ENCODE data around the gene PRKAR1B. TPM values are rescaled to one million over a fixed set of nuclear protein-coding genes. Genes with fewer than 3 reads are reported as not detected.

Gene PRKAR1B
- total RNA-seq, 1 donor from 2014 or later = 16.5 TPM

- intact Hi-C loops (cut with micrococcal nuclease) = no loop called here
- ATAC-seq = peak; percentile 37
- no peak for DNase-seq
Measured at GRCh38 chr7:574661-575395, 152.3 kb downstream of the PRKAR1B start.

DNA sequence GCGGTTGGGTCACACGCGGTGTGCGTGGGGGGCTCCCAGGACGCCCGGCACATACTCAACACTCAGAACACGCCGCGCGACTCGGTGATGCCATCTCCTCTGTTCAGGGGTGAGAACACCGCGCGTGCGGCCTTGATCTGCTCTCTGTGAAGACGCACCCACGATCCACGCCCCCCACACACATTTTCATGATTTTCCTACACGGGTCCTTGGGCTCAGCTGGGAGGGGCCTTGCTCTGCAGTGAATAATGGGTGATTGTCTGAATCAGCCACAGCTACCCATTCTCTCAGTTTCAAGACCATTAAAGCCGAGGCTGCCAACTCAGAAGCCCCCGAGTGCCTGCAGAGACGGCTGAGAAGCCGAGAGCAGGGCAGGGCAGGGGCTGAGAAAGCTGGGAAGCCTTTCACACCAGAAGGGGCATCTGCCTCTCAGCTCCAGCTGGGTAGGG lies 153.1 kb downstream of the PRKAR1B start:
- DNase-seq (no peak), ATAC-seq (no peak)
- intact Hi-C loops (cut with micrococcal nuclease) = no loop called here

- ATAC-seq = no peak
- DNase-seq = no peak
Measured at GRCh38 chr7:573269-573932, 153.7 kb downstream of the PRKAR1B start.

DNA sequence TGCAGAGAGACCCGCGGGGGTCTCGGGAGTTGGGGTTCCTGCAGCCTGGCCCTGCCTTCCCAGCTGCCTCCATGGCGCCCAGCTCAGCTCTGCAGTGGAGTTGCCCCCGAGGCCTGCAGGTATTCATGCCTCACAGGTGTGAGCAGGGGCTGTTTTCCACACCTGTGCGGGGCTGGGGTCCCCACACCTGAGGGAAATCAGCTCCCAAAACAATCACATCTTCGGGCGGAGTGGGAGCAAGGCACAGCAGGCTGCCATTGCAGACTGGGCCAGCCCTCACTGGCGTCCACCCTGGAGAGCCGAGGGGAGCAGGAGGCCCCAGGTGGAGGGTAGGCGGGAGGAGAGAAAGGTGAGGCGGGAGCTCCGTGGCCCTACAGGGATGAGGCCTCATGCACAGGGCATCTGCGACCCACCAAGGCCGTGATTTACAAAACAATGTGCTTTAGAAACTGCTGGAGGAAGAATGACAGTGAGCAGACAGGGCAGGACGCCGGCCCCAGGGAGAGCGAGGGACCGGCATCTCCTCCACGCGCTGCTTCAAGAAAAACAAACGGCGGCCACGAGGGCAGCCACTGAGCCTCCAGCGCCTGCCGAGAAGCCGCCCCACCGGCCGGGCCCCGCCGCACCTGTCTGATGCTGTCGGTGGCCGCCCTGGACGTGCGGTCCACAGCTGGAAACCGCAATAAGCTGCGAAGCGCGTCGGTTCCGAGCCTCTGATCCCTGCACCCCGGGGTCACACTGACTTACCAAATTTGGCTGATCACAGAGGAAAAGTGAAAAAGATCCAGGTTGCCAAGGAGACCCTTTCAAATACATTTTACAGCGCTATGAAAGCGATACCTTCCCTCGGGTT lies 154.4 kb downstream of the PRKAR1B start:
- DNase-seq (no peak), ATAC-seq (no peak)
- intact Hi-C loops (cut with micrococcal nuclease) = no loop called here

More at GRCh38 chr7:573269-573932, 153.7 kb downstream of the PRKAR1B start:
- intact Hi-C loops (cut with micrococcal nuclease) = no loop called here

DNA sequence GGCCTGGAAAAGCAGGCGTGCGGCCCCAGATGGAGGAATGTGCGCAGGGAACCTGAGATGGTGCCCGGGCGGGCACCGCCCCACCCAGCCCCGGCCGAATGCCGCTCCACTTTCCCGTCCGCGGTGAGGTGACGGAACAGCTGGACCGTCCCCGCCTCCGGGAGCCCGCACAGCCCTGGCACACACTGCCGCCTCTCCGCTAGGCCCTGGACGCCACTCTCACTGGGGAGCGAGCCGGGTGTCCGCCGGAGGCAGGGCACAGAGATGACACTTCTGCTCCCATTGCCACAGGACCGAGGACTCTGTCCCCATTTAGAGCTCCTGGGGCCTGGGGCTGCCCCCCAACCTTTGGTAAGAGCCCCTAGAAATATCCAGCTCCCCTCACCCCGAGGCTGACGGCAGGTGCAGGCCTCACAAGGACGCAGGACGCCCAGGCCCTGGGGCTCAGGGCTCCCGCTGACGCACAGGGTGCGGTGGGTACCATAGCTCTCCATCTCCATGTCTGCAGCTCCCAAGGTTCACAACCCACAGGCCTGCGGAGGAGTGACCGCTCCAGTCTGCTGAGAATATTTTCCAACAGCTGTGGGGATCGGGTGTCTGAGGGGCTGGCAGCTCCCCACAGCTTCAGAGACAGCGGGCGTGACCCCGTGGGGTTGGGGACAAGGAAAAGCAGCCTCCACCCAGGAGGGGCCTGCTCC lies 155.2 kb downstream of the PRKAR1B start:
- intact Hi-C loops (cut with micrococcal nuclease) = no loop called here
- ATAC-seq = no peak
- DNase-seq = no peak

DNA sequence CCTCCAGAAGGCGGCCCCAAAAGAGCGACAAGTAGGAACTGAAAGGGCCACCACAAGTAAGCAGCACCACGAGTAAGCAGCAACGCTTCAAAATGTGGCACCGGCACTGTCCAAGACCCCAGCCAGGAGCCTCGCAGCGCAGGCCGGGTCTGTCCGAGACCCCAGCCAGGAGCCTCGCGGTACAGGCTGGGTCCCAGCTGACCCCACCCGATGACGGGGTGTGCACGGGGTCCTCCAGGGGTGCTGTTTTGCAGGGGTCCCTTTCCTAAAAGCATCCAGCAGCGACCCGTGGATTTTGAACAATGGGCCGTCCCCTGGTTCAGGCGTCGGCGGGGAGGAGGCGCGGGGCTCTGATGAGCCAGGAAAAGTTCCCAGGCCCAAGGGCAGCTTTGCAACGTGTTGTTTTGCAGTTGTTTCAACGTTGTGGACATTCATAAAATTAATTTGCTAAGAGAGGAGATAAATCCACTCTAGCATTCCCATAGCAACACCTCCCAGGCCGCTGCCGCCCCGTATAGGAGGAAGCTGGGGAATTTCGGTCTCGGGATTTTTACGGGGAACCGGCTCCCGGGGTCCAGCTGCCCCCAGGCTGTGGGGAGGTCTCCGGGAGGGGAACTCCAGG lies 155.9 kb downstream of the PRKAR1B start:
- DNase-seq = no peak
- intact Hi-C loops (cut with micrococcal nuclease) = no loop called here
- no peak for ATAC-seq

GRCh38 chr7:570801-571070 lies 156.3 kb downstream of the PRKAR1B start:
- intact Hi-C loops (cut with micrococcal nuclease) = no loop called here
- no peak for ATAC-seq
- DNase-seq = no peak

- intact Hi-C loops (cut with micrococcal nuclease) = no loop called here
- DNase-seq = no peak
Measured at GRCh38 chr7:569996-570800, 156.9 kb downstream of the PRKAR1B start.

GRCh38 chr7:569071-569855 lies 157.8 kb downstream of the PRKAR1B start:
- ATAC-seq = no peak
- DNase-seq = no peak
- intact Hi-C loops (cut with micrococcal nuclease) = no loop called here

More at GRCh38 chr7:569996-570800, 156.9 kb downstream of the PRKAR1B start:
- ATAC-seq = no peak

DNA sequence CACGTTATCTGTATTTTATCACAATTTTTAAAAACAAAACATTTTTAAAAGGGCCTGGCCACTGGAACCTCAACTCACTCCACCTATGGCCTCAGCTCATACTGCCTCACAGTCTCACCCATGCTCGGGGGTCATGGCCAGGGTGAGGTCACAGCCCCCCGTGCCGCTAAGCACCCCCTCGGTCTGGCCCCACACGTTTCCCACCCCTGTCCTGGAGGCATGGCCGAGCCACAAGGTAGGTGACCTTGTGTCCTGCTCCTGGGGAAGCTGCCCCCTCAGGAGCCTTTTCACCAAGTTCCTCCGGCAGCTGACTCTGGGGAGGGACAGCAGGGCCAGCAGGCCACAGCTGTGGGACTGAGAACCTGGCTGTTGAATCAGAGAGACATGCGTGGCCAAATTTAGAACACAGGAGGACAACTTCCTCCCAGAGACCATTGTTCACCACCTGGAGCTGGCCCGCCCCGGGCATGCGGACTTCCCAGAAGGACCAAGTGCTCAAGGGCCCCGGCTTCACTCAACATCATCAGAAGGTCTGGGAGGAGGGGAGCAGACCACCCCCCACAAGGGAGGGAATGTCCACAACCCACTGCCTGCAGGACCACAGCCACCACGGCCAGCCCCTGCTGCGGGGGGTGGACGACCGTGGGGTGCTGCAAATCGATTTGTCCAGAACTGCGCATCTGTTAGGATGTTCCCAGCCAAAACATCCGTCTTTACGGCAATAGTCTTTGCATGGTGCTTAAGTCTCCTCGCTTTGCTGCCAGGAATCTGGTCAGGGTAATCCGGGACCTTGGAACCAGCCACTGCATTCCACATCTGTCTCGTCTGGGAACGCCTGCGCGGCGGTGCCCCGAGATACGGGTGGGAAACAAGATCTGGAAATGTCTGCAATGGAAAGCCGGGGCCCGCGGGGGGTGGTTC lies 158.8 kb downstream of the PRKAR1B start:
- intact Hi-C loops (cut with micrococcal nuclease) = no loop called here
- ATAC-seq (peak; percentile 74), DNase-seq (peak; percentile 68)

DNA sequence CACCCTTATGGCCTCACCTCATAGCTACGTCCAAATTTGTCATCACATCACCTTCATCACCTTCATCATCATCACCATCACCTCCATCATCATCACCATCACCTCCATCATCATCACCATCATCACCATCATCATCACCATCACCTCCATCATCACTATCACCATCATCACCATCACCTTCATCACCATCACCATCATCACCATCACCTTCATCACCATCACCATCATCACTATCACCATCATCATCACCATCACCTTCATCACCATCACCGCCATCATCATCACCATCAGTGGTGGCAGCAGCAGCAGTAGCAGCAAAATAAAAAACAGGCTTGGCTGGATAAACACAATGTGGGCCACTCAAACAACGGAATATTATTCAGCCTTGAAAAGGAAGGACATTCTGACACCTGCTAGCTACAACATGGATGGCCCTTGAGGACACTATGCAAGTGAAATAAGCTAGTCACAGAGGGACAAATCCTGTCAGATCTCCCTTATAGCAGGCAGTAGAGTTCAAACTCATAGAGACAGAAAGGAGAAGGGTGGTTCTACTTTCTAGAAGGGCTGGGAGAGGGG lies 159.7 kb downstream of the PRKAR1B start:
- intact Hi-C loops (cut with micrococcal nuclease) = no loop called here
- ATAC-seq (no peak), DNase-seq (no peak)

DNA sequence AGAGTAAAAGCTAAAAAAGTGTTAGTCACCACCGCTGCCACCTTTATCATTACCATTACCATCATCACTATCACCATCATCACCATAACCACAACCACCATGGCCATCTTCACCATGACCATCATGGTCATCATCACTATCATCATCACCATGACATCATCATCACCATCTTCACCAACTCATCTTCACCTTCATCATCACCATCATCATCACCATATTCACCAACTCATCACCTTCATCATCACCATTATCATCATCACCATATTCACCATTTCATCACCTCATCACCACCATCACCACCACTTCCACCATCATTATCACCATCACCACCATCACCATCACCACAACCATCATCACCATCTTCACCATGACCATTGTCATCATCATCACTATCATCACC lies 161.0 kb downstream of the PRKAR1B start:
- intact Hi-C loops (cut with micrococcal nuclease) = no loop called here
- no peak for DNase-seq
- no peak for ATAC-seq

DNA sequence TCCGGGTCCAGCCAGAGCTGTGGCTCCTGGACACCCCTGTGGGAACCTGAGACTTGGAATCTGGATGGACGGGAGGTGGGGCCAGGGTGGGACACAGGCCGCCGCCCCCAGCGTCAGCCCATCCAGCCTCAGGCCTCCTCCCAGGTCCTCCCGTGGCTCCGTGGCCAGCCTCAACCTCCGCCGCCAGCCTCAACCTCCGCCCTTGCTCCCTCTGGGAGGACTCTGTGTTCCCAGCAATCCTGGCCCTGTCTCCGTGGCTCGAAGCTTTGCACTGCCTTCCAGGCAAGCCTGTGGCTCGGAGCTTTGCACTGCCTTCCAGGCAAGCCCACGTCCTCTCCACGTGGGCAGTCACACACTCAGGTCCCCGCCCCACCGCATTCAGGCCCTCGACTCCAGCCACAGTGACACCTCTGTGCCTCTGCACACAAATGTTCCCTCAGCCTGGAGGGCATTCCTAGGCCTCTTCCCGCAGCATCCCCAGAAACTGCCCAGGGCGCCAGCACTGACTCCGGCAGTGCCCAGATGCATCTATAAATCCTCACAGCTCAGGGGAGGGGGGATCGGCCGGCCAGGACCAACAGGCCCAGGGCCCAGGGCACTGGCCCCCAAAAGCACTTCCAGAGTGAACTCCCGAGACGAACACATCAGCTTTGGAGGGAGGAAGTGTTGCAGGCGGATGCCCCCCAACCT lies 162.8 kb downstream of the PRKAR1B start:
- ATAC-seq = peak; percentile 38
- intact Hi-C loops (cut with micrococcal nuclease) = no loop called here
- no peak for DNase-seq

GRCh38 chr7:563629-564170 lies 163.4 kb downstream of the PRKAR1B start:
- intact Hi-C loops (cut with micrococcal nuclease) = no loop called here
- DNase-seq (no peak), ATAC-seq (no peak)

All from left ventricle myocardium superior (tissue), 1 donor.